GM12878 (cell line): ENCODE results near the gene WNT3A.

Experiments used
- BRCA1 ChIP-seq: IDR thresholded peaks from 2 replicates; pipeline ENCODE4 v1.6.1; 2011; ENCODE audit warnings: low read depth, low read length, improper control_type of control experiment
- CTCF ChIP-seq, 3 experiments: IDR thresholded peaks in 2 of 3; conservative IDR thresholded peaks in 1 of 3; 2 replicates each; pipeline ENCODE4 v1.5.1; 2011; ENCODE audit warnings: low read depth in 3 of 3, low read length in 3 of 3, mild to moderate bottlenecking in 3 of 3, control low read depth in 2 of 3, moderate library complexity in 2 of 3, inconsistent platforms in 1 of 3, mixed read lengths in 1 of 3; ENCODE audit not compliant: control insufficient read depth in 2 of 3, insufficient read depth in 1 of 3; ENCODE audit errors: extremely low read depth in 1 of 3
- EP300 ChIP-seq, 2 experiments: fragments of 150-350 bp in 1 of 2; IDR thresholded peaks; 2 replicates each; pipeline ENCODE4 v1.6.1; 2011 to 2012; ENCODE audit warnings: low read depth in 2 of 2, low read length in 2 of 2, borderline replicate concordance in 1 of 2, improper control_type of control experiment in 1 of 2, inconsistent platforms in 1 of 2; ENCODE audit not compliant: control insufficient read depth in 1 of 2
- ESRRA ChIP-seq: IDR thresholded peaks from 2 replicates; pipeline ENCODE4 v1.6.1; 2012; ENCODE audit warnings: mild to moderate bottlenecking, low read length, improper control_type of control experiment
- MTA3 ChIP-seq: IDR thresholded peaks from 2 replicates; pipeline ENCODE4 v1.6.1; 2012; ENCODE audit warnings: low read length, inconsistent platforms, borderline replicate concordance
- MXI1 ChIP-seq: fragments of 150-350 bp; IDR thresholded peaks from 2 replicates; pipeline ENCODE4 v1.6.1; 2011; ENCODE audit warnings: low read depth, mild to moderate bottlenecking, inconsistent platforms, low read length, improper control_type of control experiment
- POLR2A ChIP-seq: IDR thresholded peaks from 2 replicates; pipeline ENCODE4 v1.6.1; 2011; ENCODE audit warnings: low read depth, mild to moderate bottlenecking, low read length
- RAD21 ChIP-seq: IDR thresholded peaks from 2 replicates; pipeline ENCODE4 v1.6.1; 2011; ENCODE audit warnings: mild to moderate bottlenecking, low read depth, low read length, moderate library complexity; ENCODE audit not compliant: insufficient read depth
- SUZ12 ChIP-seq: fragments of 200-600 bp; sonication (generic); IDR thresholded peaks from one replicate; pipeline ENCODE4 v1.6.1; 2018; ENCODE audit warnings: antibody characterized with exemption, mild to moderate bottlenecking; ENCODE audit not compliant: unreplicated experiment
- USF2 ChIP-seq: IDR thresholded peaks from 2 replicates; pipeline ENCODE4 v1.6.1; 2011; ENCODE audit warnings: low read depth, low read length, improper control_type of control experiment, borderline replicate concordance

- TF ChIP-seq BRCA1: no peak
- no peak for TF ChIP-seq USF2
- TF ChIP-seq SUZ12: no peak
- TF ChIP-seq MXI1: no peak
- no peak for TF ChIP-seq CTCF (IDR thresholded peaks at IDR 0.05 in 2 of 3, conservative IDR thresholded peaks at IDR 0.05 in 1 of 3; ENCODE audit: control insufficient read depth in 2 of 3, extremely low read depth in 1 of 3, insufficient read depth in 1 of 3, low read depth in 3 of 3, low read length in 3 of 3)
- TF ChIP-seq RAD21: no peak
- TF ChIP-seq POLR2A: no peak
- TF ChIP-seq ESRRA: no peak
- no peak for TF ChIP-seq MTA3
- TF ChIP-seq EP300 (IDR thresholded peaks at IDR 0.05; ENCODE audit: borderline replicate concordance in 1 of 2, control insufficient read depth in 1 of 2, low read depth in 2 of 2, low read length in 2 of 2): no peak
Measured at GRCh38 chr1:227996187-227996950, 10.4 kb upstream of the WNT3A start.
